K562 (cell line): ENCODE measurements around the gene LRRC15. TPM values are rescaled to one million over a fixed set of nuclear protein-coding genes. Genes with fewer than 3 reads are reported as not detected.

Experiments used
- CBFA2T2 ChIP-seq: fragments of 450-650 bp; conservative IDR thresholded peaks from 2 replicates; pipeline ENCODE4 v1.6.1; 2017; ENCODE audit warnings: mild to moderate bottlenecking
- CBFB ChIP-seq: sonication (generic); formaldehyde crosslinking; IDR thresholded peaks from 2 replicates; pipeline ENCODE4 v1.4.0; 2020; ENCODE audit warnings: mild to moderate bottlenecking, missing genetic modification reagents
- ELF4 ChIP-seq: fragments of 450-650 bp; formaldehyde crosslinking; IDR thresholded peaks from 2 replicates; pipeline ENCODE4 v1.4.0; 2022; ENCODE audit warnings: missing genetic modification characterization
- KLF16 ChIP-seq: IDR thresholded peaks from 2 replicates; pipeline ENCODE4 v1.6.1; 2016; ENCODE audit warnings: antibody characterized with exemption
- MED1 ChIP-seq: sonication (generic); formaldehyde crosslinking; IDR thresholded peaks from 2 replicates; pipeline ENCODE4 v1.8.1; 2023; ENCODE audit warnings: missing genetic modification reagents, borderline replicate concordance
- NFRKB ChIP-seq: fragments of 450-650 bp; IDR thresholded peaks from 2 replicates; pipeline ENCODE4 v1.6.1; 2016; ENCODE audit warnings: low read depth
- PHF20 ChIP-seq: fragments of 450-650 bp; IDR thresholded peaks from 2 replicates; pipeline ENCODE4 v1.6.1; 2018; ENCODE audit not compliant: partially characterized antibody
- RB1 ChIP-seq: fragments of 450-650 bp; IDR thresholded peaks from 2 replicates; pipeline ENCODE4 v1.6.1; 2017; ENCODE audit warnings: low read depth, mild to moderate bottlenecking
- SNIP1 ChIP-seq: fragments of 450-650 bp; IDR thresholded peaks from 2 replicates; pipeline ENCODE4 v1.7.1; 2017; ENCODE audit warnings: low read depth, mild to moderate bottlenecking
- SOX6 ChIP-seq: fragments of 450-650 bp; IDR thresholded peaks from 2 replicates; pipeline ENCODE4 v1.6.1; 2014; ENCODE audit warnings: mild to moderate bottlenecking
- SP1 ChIP-seq: sonication (generic); formaldehyde crosslinking; IDR thresholded peaks from 2 replicates; pipeline ENCODE4 v1.8.1; 2022; ENCODE audit warnings: mild to moderate bottlenecking, missing genetic modification reagents
- SPI1 ChIP-seq: IDR thresholded peaks from 2 replicates; pipeline ENCODE4 v1.6.1; 2011; ENCODE audit warnings: low read depth, low read length, control low read depth, borderline replicate concordance
- STAG1 ChIP-seq: sonication (generic); formaldehyde crosslinking; IDR thresholded peaks from 2 replicates; pipeline ENCODE4 v1.5.0; 2020; ENCODE audit warnings: missing genetic modification reagents, borderline replicate concordance
- TAL1 ChIP-seq: fragments of 450-650 bp; IDR thresholded peaks from 2 replicates; pipeline ENCODE4 v1.6.1; 2016; ENCODE audit warnings: mild to moderate bottlenecking
- ZKSCAN8 ChIP-seq: fragments of 200-800 bp; sonication (Bioruptor generic); IDR thresholded peaks from 2 replicates; pipeline ENCODE4 v1.6.1; 2016; ENCODE audit warnings: missing genetic modification characterization, missing compliant biosample characterization
- ZNF561 ChIP-seq: fragments of 450-650 bp; formaldehyde crosslinking; conservative IDR thresholded peaks from 2 replicates; pipeline ENCODE4 v1.4.0; 2020; ENCODE audit warnings: mild to moderate bottlenecking, moderate library complexity
- ZNF609 ChIP-seq: sonication (generic); formaldehyde crosslinking; IDR thresholded peaks from 2 replicates; pipeline ENCODE4 v1.8.1; 2023; ENCODE audit warnings: missing genetic modification reagents, mild to moderate bottlenecking, borderline replicate concordance
- polyA plus RNA-seq, 8 experiments: library from polyadenylated mRNA; depleted of rRNA in 4 of 8; stranded (reverse) in 5 of 8; unstranded in 3 of 8; fragments of >200 nt; fragmentation: Nextera tagmentation in 2 of 8; fragmentation: Illumina TruSeq in 1 of 8; extraction: Ambion mirVana in 2 of 8; extraction: Trizol in 1 of 8; gene quantifications; 2 replicates each; pipeline versions ENCODE4 v1.2.1 to v1.2.3, GENCODE V29; 2011 to 2014; ENCODE audit warnings: inconsistent platforms in 1 of 8, missing spikeins in 1 of 8
- total RNA-seq, 7 experiments: library from RNA; depleted of rRNA in 6 of 7; stranded (reverse); fragments of >200 nt in 6 of 7; fragmentation: Illumina TruSeq in 2 of 7; extraction: Trizol in 2 of 7; gene quantifications; 2 replicates each; pipeline versions ENCODE4 v1.2.1 to v1.2.3, GENCODE V29; 2011 to 2021; ENCODE audit warnings: low replicate concordance in 1 of 7
- TF ChIP-seq, protein P1 (sequence below): fragments of 250-450 bp; sonication (Bioruptor Pico); IDR thresholded peaks from 2 replicates; pipeline ENCODE4 v1.5.0; 2021; ENCODE audit warnings: mild to moderate bottlenecking, borderline replicate concordance
- TF ChIP-seq, protein P2 (sequence below): sonication (generic); formaldehyde crosslinking; IDR thresholded peaks from 2 replicates; pipeline ENCODE4 v1.8.0; 2022; ENCODE audit warnings: mild to moderate bottlenecking, missing genetic modification reagents
- TF ChIP-seq, protein P3 (sequence below): fragments of 450-650 bp; IDR thresholded peaks from 2 replicates; pipeline ENCODE4 v1.6.1; 2016

The LRRC15 gene
- total and polyA plus RNA-seq, 9 of the 15 experiments (the other 6 are each of a cell fraction or from before 2014, with no cell fraction given) = not detected

DNA sequence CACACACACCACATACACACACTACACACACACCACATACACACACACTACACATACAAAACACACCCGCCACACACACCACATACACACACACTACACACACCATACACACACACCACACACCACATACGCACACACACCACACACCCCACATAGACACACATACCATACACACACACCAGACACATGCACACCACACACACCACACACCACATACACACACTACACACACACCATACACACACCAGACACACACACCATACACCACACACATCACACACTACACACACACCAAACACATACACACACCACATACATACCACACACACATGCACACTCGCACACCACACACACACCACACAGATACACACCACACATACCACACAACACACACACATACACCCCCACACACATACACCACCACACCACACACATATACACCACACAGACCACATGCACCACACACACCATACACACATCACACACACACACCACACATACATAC lies 44.7 kb downstream of the LRRC15 start (continued):
- TF ChIP-seq STAG1 (CRISPR knock-in tag) = no peak
- no peak for TF ChIP-seq SOX6
- TF ChIP-seq ZNF561 = no peak
- TF ChIP-seq, protein P1, sequence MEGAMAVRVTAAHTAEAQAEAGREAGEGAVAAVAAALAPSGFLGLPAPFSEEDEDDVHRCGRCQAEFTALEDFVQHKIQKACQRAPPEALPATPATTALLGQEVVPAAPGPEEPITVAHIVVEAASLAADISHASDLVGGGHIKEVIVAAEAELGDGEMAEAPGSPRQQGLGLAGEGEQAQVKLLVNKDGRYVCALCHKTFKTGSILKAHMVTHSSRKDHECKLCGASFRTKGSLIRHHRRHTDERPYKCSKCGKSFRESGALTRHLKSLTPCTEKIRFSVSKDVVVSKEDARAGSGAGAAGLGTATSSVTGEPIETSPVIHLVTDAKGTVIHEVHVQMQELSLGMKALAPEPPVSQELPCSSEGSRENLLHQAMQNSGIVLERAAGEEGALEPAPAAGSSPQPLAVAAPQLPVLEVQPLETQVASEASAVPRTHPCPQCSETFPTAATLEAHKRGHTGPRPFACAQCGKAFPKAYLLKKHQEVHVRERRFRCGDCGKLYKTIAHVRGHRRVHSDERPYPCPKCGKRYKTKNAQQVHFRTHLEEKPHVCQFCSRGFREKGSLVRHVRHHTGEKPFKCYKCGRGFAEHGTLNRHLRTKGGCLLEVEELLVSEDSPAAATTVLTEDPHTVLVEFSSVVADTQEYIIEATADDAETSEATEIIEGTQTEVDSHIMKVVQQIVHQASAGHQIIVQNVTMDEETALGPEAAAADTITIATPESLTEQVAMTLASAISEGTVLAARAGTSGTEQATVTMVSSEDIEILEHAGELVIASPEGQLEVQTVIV = no peak
- TF ChIP-seq TAL1 = no peak
- peak; percentile 89 for TF ChIP-seq PHF20
- TF ChIP-seq, protein P2, sequence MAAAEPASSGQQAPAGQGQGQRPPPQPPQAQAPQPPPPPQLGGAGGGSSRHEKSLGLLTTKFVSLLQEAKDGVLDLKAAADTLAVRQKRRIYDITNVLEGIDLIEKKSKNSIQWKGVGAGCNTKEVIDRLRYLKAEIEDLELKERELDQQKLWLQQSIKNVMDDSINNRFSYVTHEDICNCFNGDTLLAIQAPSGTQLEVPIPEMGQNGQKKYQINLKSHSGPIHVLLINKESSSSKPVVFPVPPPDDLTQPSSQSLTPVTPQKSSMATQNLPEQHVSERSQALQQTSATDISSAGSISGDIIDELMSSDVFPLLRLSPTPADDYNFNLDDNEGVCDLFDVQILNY (CRISPR knock-in tag) = no peak
- no peak for TF ChIP-seq KLF16
- TF ChIP-seq NFRKB = no peak
- TF ChIP-seq MED1 (CRISPR knock-in tag) = no peak
- no peak for TF ChIP-seq SNIP1
- no peak for TF ChIP-seq ZNF609 (CRISPR knock-in tag)
- no peak for TF ChIP-seq SPI1
- no peak for TF ChIP-seq CBFA2T2
- TF ChIP-seq, protein P3, sequence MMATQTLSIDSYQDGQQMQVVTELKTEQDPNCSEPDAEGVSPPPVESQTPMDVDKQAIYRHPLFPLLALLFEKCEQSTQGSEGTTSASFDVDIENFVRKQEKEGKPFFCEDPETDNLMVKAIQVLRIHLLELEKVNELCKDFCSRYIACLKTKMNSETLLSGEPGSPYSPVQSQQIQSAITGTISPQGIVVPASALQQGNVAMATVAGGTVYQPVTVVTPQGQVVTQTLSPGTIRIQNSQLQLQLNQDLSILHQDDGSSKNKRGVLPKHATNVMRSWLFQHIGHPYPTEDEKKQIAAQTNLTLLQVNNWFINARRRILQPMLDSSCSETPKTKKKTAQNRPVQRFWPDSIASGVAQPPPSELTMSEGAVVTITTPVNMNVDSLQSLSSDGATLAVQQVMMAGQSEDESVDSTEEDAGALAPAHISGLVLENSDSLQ = no peak
- no peak for TF ChIP-seq CBFB (CRISPR knock-in tag)
- peak; percentile 11; the same call in 1 of the 2 replicates for TF ChIP-seq ELF4
- TF ChIP-seq RB1 = no peak
- TF ChIP-seq SP1 (CRISPR knock-in tag) = no peak
- TF ChIP-seq ZKSCAN8 (CRISPR knock-in tag) = no peak
